KMS-11 (cell line): ENCODE measurements around the gene RCCD1.

ENCODE experiments used
- H2AFZ ChIP-seq: fragments of 200-600 bp; sonication (generic); 2 replicates; pipeline ENCODE4 v1.6.1; 2016; ENCODE audit warnings: antibody characterized with exemption, mixed run types, low read depth
- H3K27ac ChIP-seq: fragments of 200-600 bp; sonication (generic); 2 replicates; pipeline ENCODE4 v1.6.1; 2016; ENCODE audit warnings: mild to moderate bottlenecking, mixed run types
- H3K27me3 ChIP-seq: fragments of 200-600 bp; sonication (generic); 2 replicates; pipeline ENCODE4 v1.6.1; 2017; ENCODE audit warnings: mild to moderate bottlenecking, low read depth, mixed run types, moderate library complexity; ENCODE audit not compliant: insufficient read depth
- H3K36me3 ChIP-seq: fragments of 200-600 bp; sonication (generic); 2 replicates; pipeline ENCODE4 v1.6.1; 2017; ENCODE audit warnings: mild to moderate bottlenecking, mixed run types; ENCODE audit not compliant: insufficient read depth
- H3K4me1 ChIP-seq: fragments of 200-600 bp; sonication (generic); 2 replicates; pipeline ENCODE4 v1.6.1; 2016; ENCODE audit warnings: mild to moderate bottlenecking, low read depth, mixed run types; ENCODE audit not compliant: poor library complexity, severe bottlenecking
- H3K4me2 ChIP-seq: fragments of 200-600 bp; sonication (generic); 2 replicates; pipeline ENCODE4 v1.7.0; 2016; ENCODE audit warnings: mild to moderate bottlenecking, mixed run types
- H3K4me3 ChIP-seq: fragments of 200-600 bp; sonication (generic); IDR thresholded peaks from 2 replicates; pipeline ENCODE4 v1.6.1; 2017; ENCODE audit warnings: low read depth, low read length, mixed read lengths; ENCODE audit not compliant: insufficient read depth
- H3K79me2 ChIP-seq: fragments of 200-600 bp; sonication (generic); 2 replicates; pipeline ENCODE4 v1.6.1; 2016; ENCODE audit warnings: low read depth, mixed run types; ENCODE audit not compliant: insufficient read depth
- H3K9ac ChIP-seq: fragments of 200-600 bp; sonication (generic); 2 replicates; pipeline ENCODE4 v1.6.1; 2016; ENCODE audit warnings: mild to moderate bottlenecking, mixed run types
- H4K20me1 ChIP-seq: fragments of 200-600 bp; sonication (generic); 2 replicates; pipeline ENCODE4 v1.6.1; 2016; ENCODE audit warnings: mild to moderate bottlenecking, mixed run types; ENCODE audit not compliant: insufficient read depth
- TF ChIP-seq, protein P1 (sequence below): fragments of 200-600 bp; sonication (generic); conservative IDR thresholded peaks from 2 replicates; pipeline ENCODE4 v1.6.1; 2017; ENCODE audit warnings: low read depth, mild to moderate bottlenecking, antibody characterized with exemption, low read length, moderate library complexity, mixed read lengths

The RCCD1 gene

DNA sequence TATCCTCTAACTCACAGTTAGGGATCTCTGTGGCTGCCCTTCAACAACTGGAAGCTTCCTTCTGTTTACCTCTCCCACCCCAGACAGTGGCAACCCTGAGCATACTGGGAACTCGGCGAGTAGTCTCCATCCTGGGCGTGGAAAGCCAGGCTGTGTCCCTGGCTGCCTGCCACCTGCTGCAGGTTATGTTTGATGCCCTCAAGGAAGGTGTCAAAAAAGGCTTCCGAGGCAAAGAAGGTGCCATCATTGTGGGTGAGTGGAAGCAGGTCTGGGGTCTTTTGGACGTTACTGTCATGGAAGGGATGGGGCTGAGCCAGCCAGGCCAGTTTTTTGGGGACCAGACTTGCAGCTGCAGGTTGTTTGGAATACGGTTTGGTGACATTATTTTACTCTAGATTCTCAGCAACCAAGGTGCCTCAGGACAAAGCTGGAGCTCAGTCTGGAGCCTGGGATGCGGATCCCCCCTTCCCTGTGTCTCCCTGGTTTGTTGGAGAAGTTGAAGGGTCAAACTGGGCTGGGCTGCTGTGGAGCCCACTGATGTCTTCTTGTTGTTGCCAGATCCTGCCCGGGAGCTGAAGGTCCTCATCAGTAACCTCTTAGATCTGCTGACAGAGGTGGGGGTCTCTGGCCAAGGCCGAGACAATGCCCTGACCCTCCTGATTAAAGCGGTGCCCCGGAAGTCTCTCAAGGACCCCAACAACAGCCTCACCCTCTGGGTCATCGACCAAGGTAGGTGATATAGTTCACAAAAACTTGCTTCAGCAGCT is 12.1 kb upstream of the RCCD1 start:
- H3K9ac ChIP-seq: no peak overlapping the region
- H3K36me3 ChIP-seq: no peaks in the 10 kb centered on the region
- H3K27me3 ChIP-seq: no peaks in the 10 kb centered on the region
- no peak overlapping the region for H3K4me2 ChIP-seq
- no peaks in the 10 kb centered on the region for H3K4me1 ChIP-seq
- no peak overlapping the region for H3K27ac ChIP-seq
- H4K20me1 ChIP-seq: no peaks in the 10 kb centered on the region
- no peaks in the 10 kb centered on the region for H3K79me2 ChIP-seq
- TF ChIP-seq, protein P1, sequence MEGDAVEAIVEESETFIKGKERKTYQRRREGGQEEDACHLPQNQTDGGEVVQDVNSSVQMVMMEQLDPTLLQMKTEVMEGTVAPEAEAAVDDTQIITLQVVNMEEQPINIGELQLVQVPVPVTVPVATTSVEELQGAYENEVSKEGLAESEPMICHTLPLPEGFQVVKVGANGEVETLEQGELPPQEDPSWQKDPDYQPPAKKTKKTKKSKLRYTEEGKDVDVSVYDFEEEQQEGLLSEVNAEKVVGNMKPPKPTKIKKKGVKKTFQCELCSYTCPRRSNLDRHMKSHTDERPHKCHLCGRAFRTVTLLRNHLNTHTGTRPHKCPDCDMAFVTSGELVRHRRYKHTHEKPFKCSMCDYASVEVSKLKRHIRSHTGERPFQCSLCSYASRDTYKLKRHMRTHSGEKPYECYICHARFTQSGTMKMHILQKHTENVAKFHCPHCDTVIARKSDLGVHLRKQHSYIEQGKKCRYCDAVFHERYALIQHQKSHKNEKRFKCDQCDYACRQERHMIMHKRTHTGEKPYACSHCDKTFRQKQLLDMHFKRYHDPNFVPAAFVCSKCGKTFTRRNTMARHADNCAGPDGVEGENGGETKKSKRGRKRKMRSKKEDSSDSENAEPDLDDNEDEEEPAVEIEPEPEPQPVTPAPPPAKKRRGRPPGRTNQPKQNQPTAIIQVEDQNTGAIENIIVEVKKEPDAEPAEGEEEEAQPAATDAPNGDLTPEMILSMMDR: no peak
- no peak overlapping the region for H3K4me3 ChIP-seq
- H2AFZ ChIP-seq: no peak overlapping the region

DNA sequence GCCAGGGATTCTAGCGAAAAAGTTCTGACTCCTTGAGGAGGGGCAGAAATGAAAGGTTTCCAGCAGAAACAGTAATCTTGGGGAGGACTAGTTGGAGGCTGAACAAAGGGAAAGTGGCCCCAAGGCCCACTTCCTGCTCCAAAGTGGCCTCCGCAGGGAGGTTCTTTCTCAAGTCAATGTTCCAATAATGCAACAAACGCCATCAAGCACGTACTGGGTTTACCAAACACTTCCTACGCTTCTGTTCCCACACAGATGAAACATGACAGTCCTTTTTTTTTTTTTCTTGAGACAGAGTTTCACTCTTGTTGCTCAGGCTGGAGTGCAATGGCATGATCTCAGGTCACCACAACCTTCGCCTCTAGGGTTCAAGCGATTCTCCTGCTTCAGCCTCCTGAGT is 9.6 kb upstream of the RCCD1 start:
- no peaks in the 10 kb centered on the region for H3K36me3 ChIP-seq
- H3K79me2 ChIP-seq: no peaks in the 10 kb centered on the region
- H3K27me3 ChIP-seq: no peaks in the 10 kb centered on the region
- H3K4me3 ChIP-seq: no peak overlapping the region
- no peak overlapping the region for H3K27ac ChIP-seq
- no peak overlapping the region for H3K4me2 ChIP-seq
- H3K9ac ChIP-seq: no peak overlapping the region
- no peaks in the 10 kb centered on the region for H3K4me1 ChIP-seq
- TF ChIP-seq, protein P1: no peak
- H4K20me1 ChIP-seq: no peaks in the 10 kb centered on the region
- H2AFZ ChIP-seq: no peak overlapping the region

DNA sequence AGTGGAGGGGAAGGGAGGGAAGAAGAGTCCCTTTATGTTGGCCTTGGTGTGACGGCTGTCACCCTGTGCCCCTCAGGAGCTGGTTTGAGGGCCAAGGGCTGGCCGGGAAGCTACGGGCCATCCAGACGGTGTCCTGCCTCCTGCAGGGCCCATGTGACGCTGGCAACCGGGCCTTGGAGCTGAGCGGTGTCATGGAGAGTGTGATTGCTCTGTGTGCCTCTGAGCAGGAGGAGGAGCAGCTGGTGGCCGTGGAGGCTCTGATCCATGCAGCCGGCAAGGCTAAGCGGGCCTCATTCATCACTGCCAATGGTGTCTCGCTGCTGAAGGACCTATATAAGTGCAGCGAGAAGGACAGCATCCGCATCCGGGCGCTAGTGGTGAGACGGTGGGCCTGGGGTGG is 8.1 kb upstream of the RCCD1 start:
- H4K20me1 ChIP-seq: no peaks in the 10 kb centered on the region
- H3K4me1 ChIP-seq: no peaks in the 10 kb centered on the region
- no peaks in the 10 kb centered on the region for H3K36me3 ChIP-seq
- H3K4me3 ChIP-seq: no peak overlapping the region
- H3K9ac ChIP-seq: no peak overlapping the region
- no peak overlapping the region for H3K4me2 ChIP-seq
- H3K27me3 ChIP-seq: no peaks in the 10 kb centered on the region
- no peak overlapping the region for H2AFZ ChIP-seq
- no peak overlapping the region for H3K27ac ChIP-seq
- no peaks in the 10 kb centered on the region for H3K79me2 ChIP-seq
- TF ChIP-seq, protein P1: no peak

DNA sequence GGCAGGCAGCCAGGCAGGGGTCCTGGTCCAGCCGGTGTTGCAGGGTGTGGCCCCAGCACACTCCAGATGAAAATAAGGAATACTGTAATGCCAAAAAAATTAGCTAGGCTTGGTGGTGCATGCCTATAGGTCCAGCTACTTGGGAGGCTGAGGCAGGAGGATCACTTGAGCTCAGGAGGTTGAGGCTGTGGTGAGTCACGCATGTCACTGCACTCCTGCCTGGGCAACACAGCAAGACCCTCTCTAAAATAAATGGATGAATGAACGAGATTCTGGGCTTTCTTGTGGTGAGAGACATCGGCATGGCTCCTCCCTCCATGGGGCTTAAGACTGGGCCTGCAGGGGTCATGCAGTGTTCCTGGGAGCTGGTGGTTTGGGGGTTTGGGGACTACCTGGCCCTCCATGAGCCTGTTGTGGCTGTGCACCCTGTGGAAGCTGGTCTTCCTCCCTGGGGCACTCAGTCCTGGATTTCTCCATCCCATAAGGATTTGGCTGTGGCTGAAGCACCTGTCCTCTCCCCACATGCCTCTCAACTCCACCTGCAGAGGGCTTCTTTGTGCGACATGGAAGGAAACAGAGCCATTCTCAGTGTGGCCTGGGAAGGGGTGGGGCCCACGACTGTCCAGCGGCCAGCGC is 7.6 kb upstream of the RCCD1 start:
- TF ChIP-seq, protein P1: no peak
- Histone ChIP-seq H3K27me3 (no peaks in the 10 kb centered on the region), H3K4me3 (no peak overlapping the region), H4K20me1 (no peaks in the 10 kb centered on the region), H3K79me2 (no peaks in the 10 kb centered on the region), H2AFZ (no peak overlapping the region), H3K36me3 (no peaks in the 10 kb centered on the region), H3K4me1 (no peaks in the 10 kb centered on the region), H3K4me2 (no peak overlapping the region), H3K27ac (no peak overlapping the region), H3K9ac (no peak overlapping the region)
